ENCODE data around the gene RPS2. TPM values are rescaled to one million over a fixed set of nuclear protein-coding genes. Genes with fewer than 3 reads are reported as not detected.
A peak's percentile ranks its signal among the peaks of the same experiment; 100 is the strongest.

Gene RPS2
- total and polyA plus RNA-seq, 2 of the 8 experiments (the other 6 are each of a cell fraction or from before 2014, with no cell fraction given): 4,042 to 16,783 TPM

DNA sequence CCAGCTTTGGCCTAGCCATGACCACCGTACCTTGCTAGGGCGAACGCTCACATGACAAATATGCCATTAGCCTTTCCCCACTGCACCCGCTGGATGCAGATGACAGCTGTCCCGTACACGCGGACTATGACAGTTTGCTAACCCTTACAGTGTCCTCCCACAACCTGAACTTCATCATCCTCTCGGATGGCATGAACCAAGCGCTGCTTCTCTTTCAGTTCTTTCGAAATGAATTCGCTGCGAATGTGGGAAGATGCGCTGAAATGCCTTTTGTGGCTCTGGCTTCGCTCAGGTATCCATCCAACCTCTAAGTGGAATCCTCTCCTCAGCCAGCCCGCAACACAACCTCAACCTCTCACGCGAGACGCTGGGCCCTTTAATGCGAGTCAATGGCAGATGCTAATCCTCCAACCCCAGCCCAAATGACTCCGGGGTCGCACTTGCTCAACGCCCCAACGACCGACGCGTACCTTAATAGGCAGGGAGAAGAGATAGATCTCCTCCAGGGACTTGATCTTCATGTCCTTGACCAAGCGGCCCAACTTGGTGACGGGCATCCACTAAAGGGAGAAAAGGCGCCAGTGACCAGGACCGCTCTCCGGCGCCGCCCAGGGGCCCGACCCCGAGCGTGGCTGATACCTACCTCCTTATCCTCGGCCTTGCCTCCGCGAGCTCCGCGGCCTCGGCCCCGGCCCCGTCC lies 670 bp downstream of the RPS2 start:
- H3K23ac ChIP-seq (ENCODE audit: insufficient read length): no peak overlapping the region
- H3K4me3 ChIP-seq (ENCODE audit: extremely low read depth in 1 of 4, insufficient read depth in 2 of 4, low read depth in 3 of 4, low read length in 4 of 4): peak overlapping the region; percentile 98 to 99 (median 98)
- no peak overlapping the region for H2BK12ac ChIP-seq (ENCODE audit: low read depth, low read length)
- peak overlapping the region; percentile 94 for H3K27ac ChIP-seq (ENCODE audit: low read depth, low read length)
- no peak overlapping the region for H2AFZ ChIP-seq (ENCODE audit: low read length)
- H2BK120ac ChIP-seq (replicated peaks; ENCODE audit: low read depth, low read length): no peak overlapping the region
- WGBS, 2 experiments (ENCODE audit: extremely low coverage in 1 of 2, insufficient coverage in 1 of 2, insufficient read length in 1 of 2, insufficient replicate concordance in 2 of 2, low coverage in 1 of 2, low lambda C conversion rate in 2 of 2, missing lambda C conversion rate in 1 of 2): 6% methylated on average over 26 of the region's 44 CpGs; no CpG with 5 or more reads in 1 of the 2 experiments
- ChIA-PET CTCF (ENCODE audit: partially characterized antibody) (interaction anchor here (0.5 to 3.0 kb wide), 6 partner anchors 12 to 97 kb away, joined by 3 to 9 read pairs (median 4); no protein-coding TSS in a partner anchor), POLR2A (ENCODE audit: partially characterized antibody) (interaction anchor here (0.6 to 19.8 kb wide), 63 partner anchors 6 to 544 kb away, joined by 3 to 736 read pairs (median 5); partner anchors contain the start of genes EME2, FAHD1, GFER and HAGH)
- peaks cover 17 to 34% (median 28%) of the 10 kb centered on the region in 4 experiments for H3K36me3 ChIP-seq (ENCODE audit: control insufficient read depth in 2 of 4, insufficient read depth in 4 of 4, low read length in 3 of 4)
- peak overlapping the region; percentile 30 for H4K5ac ChIP-seq (ENCODE audit: insufficient read length, low read depth, low read length)
- H3K56ac ChIP-seq (replicated peaks; ENCODE audit: insufficient read length, low read depth, low read length): peak overlapping the region; percentile 93
- no peaks in the 10 kb centered on the region for H3K9me3 ChIP-seq (ENCODE audit: insufficient read depth in 2 of 2, low read depth in 1 of 2, low read length in 1 of 2)
- peaks cover 11% of the 10 kb centered on the region for H3K79me1 ChIP-seq (ENCODE audit: low read depth, low read length)
- H4K20me1 ChIP-seq (replicated peaks in 1 of 2; ENCODE audit: control insufficient read depth in 1 of 2, insufficient read depth in 2 of 2, low read length in 2 of 2): peaks cover 12 to 17% of the 10 kb centered on the region in 2 experiments
- H2BK15ac ChIP-seq (ENCODE audit: low read length): no peak overlapping the region
- peaks cover 10 to 38% of the 10 kb centered on the region in 2 experiments for H3K79me2 ChIP-seq (ENCODE audit: control insufficient read depth in 1 of 2, insufficient read depth in 2 of 2, low read length in 2 of 2)
- peak overlapping the region; percentile 90 to 97 (median 93) for H3K9ac ChIP-seq (replicated peaks in 1 of 4; ENCODE audit: extremely low read depth in 1 of 4, low read depth in 3 of 4, low read length in 3 of 4)
- peak overlapping the region; percentile 99 to 100 for H3K4me2 ChIP-seq (ENCODE audit: insufficient read depth in 1 of 2, low read depth in 2 of 2, low read length in 2 of 2)
- H3K4me1 ChIP-seq (replicated peaks in 1 of 4; ENCODE audit: control insufficient read depth in 3 of 4, insufficient read depth in 4 of 4, low read length in 3 of 4): peaks cover 0 to 22% (median 5%) of the 10 kb centered on the region in 4 experiments; a peak in 5 of 7 replicates
- H4K91ac ChIP-seq (replicated peaks; ENCODE audit: insufficient read length, low read length): no peak overlapping the region
- peak overlapping the region; percentile 83; the same call in 1 of the 2 replicates for H3K18ac ChIP-seq (ENCODE audit: extremely low read depth, low read length)
- FAIRE-seq (no peak), DNase-seq (ENCODE audit: low read depth in 1 of 2, low spot score in 2 of 2) (no peak)
- H2AK5ac ChIP-seq (ENCODE audit: low read depth, low read length): no peak overlapping the region; the same call in 1 of the 2 replicates
- H3K23me2 ChIP-seq (ENCODE audit: low read depth, low read length): peaks cover 18% of the 10 kb centered on the region
- peak overlapping the region; percentile 57 for H2BK5ac ChIP-seq (ENCODE audit: low read depth, low read length)
- peak overlapping the region; percentile 8 for H3K14ac ChIP-seq (ENCODE audit: insufficient read length)
- H4K8ac ChIP-seq (ENCODE audit: extremely low read depth, insufficient read depth, low read length): peak overlapping the region; percentile 99
- H2BK20ac ChIP-seq (ENCODE audit: low read length): no peak overlapping the region
- peak overlapping the region; percentile 74 for H3K4ac ChIP-seq (replicated peaks; ENCODE audit: insufficient read length, low read depth, low read length)
- no peaks in the 10 kb centered on the region; a peak in 1 of 7 replicates for H3K27me3 ChIP-seq (replicated peaks in 1 of 4; ENCODE audit: control insufficient read depth in 3 of 4, extremely low read depth in 1 of 4, insufficient read depth in 3 of 4, low read length in 3 of 4)
- TF ChIP-seq SIN3A (conservative IDR thresholded peaks at IDR 0.05 in 1 of 2, IDR thresholded peaks at IDR 0.05 in 1 of 2; ENCODE audit: low read depth in 1 of 2, low read length in 2 of 2) (peak in 1 of 2 experiments; percentile 41; a peak in 2 of 4 replicates), POU5F1 (IDR thresholded peaks at IDR 0.05; ENCODE audit: low read depth, low read length) (no peak), PHF8 (conservative IDR thresholded peaks at IDR 0.05; ENCODE audit: low read depth, low read length) (no peak; the same call in 1 of the 2 replicates), EP300 (IDR thresholded peaks at IDR 0.05; ENCODE audit: borderline replicate concordance in 1 of 2, low read depth in 2 of 2, low read length in 2 of 2) (no peak), SP4 (IDR thresholded peaks at IDR 0.05; ENCODE audit: low read length) (no peak), MAFK (IDR thresholded peaks at IDR 0.05; ENCODE audit: low read depth, low read length) (no peak), SAP30 (IDR thresholded peaks at IDR 0.05; ENCODE audit: insufficient read depth, insufficient replicate concordance, low read length) (peak; percentile 95), TCF12 (IDR thresholded peaks at IDR 0.05; ENCODE audit: low read depth, low read length) (no peak)
- TF ChIP-seq, protein P1, sequence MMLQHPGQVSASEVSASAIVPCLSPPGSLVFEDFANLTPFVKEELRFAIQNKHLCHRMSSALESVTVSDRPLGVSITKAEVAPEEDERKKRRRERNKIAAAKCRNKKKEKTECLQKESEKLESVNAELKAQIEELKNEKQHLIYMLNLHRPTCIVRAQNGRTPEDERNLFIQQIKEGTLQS (IDR thresholded peaks at IDR 0.05; ENCODE audit: insufficient read depth, low read depth, low read length): no peak

Data from H1 (cell line).